IPS-18c (cell line): ENCODE measurements around the gene AUH.

ENCODE experiments used
- H3K4me3 ChIP-seq: 2 replicates; pipeline ENCODE4 v1.7.0; 2013; ENCODE audit warnings: low read depth, mild to moderate bottlenecking, low read length, moderate library complexity; ENCODE audit not compliant: insufficient read depth
- H3K9me3 ChIP-seq: one replicate; pipeline ENCODE4 v1.6.1; 2013; ENCODE audit warnings: mild to moderate bottlenecking, low read length, moderate library complexity; ENCODE audit not compliant: control insufficient read depth, insufficient read depth

AUH gene

GRCh38 chr9:91349115-91349555 lies 12.6 kb downstream of the AUH start:
- H3K9me3 ChIP-seq = no peaks in the 10 kb centered on the region
- no peak overlapping the region for H3K4me3 ChIP-seq

- Histone ChIP-seq H3K9me3 (no peaks in the 10 kb centered on the region), H3K4me3 (no peak overlapping the region)
Observed at GRCh38 chr9:91348191-91348807, 13.4 kb downstream of the AUH start.

DNA sequence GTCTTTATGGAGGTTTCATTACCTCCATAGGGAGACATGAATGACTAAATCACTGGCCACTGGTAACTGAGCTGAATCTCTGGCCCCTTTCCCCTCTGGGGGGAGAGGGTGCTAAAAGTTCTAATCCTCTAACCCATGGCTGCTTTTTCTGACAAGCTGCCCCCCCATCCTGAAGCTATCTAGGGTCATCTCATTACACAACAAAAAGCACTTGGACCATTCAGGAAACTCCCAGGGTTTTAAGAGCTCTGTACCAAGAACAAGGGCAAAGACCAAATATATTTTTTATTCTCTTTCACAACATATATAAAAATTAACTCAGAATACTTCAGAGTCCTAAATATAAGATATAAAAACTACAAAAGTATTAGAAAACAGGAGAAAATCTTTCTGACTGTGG lies 14.3 kb downstream of the AUH start:
- no peak overlapping the region for H3K4me3 ChIP-seq
- no peaks in the 10 kb centered on the region for H3K9me3 ChIP-seq

DNA sequence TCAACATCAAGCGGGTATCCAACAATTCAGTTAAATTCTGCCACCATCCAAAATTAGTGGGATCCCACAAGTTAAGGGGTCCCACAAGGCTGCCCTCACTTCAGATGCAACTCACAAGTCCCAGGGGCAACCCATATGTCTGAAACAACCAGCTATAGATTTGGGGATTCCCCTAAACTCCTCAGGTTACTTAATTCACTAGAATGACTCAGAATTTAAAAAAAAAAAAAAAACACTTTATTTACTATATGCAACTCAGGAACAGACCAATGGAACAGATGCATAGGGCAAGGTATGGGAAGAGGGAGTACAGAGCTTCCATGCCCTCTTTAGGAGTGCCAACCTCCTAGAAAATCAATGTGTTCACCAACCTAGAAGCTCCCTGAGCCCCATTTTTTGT lies 15.1 kb downstream of the AUH start:
- Histone ChIP-seq H3K4me3 (no peak overlapping the region), H3K9me3 (no peaks in the 10 kb centered on the region)

DNA sequence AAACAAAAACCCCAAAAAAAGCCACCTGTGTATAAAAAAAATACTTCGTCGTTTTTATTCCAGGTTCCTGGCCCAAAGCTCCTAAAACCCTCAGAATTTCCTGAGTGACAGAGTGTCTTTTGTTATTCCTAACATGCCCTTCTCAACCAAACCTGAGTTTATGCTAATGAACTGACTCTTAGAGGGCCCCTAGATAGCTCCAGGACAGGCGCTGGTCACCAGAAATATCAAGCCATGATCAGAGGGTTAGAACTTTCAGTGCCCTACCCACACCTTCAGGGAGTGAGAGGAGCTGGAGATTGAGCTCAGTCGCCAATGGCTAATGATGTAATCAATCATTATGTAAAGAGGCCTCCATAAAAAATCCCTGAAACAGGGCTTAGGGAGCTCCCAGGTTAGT lies 15.7 kb downstream of the AUH start:
- Histone ChIP-seq H3K4me3 (no peak overlapping the region), H3K9me3 (no peaks in the 10 kb centered on the region)

DNA sequence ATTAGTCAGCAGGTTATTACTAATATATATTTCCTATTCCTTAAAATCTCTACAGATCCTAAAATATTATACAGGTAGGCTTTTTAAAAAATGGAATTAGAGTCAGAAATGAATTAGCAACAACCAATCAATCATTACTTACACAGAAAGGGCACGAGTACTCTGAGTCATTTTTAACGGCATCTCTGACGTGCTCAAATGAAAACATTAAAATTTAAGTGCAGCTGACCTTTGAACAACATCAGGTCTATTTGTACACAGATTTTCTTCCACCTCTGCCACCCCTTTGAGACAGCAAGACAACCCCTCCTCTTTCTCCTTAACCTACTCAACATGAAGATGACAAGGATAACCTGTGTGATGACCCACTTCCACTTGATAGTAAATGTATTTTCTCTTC lies 19.1 kb downstream of the AUH start:
- Histone ChIP-seq H3K9me3 (no peaks in the 10 kb centered on the region), H3K4me3 (no peak overlapping the region)

DNA sequence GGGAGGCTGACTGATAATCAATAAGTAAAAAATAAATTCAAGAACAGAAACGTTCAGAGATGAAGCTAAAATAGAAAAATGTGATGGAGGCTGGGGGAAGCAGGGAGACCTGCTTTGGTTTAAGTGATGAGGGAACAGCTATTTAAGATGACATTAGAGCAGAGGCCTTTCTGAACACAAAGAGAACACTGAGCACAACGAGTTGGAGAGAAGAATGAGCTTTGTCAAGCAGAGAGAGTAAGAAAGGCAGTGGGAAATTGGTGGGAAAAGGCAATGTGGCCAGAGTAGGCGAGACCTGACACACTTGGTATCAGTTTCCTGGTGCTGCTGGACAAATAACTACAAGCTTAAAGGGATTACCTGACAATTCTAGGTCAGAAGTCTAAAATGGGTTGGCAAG lies 20.0 kb downstream of the AUH start:
- H3K4me3 ChIP-seq = no peak overlapping the region
- H3K9me3 ChIP-seq = no peaks in the 10 kb centered on the region

DNA sequence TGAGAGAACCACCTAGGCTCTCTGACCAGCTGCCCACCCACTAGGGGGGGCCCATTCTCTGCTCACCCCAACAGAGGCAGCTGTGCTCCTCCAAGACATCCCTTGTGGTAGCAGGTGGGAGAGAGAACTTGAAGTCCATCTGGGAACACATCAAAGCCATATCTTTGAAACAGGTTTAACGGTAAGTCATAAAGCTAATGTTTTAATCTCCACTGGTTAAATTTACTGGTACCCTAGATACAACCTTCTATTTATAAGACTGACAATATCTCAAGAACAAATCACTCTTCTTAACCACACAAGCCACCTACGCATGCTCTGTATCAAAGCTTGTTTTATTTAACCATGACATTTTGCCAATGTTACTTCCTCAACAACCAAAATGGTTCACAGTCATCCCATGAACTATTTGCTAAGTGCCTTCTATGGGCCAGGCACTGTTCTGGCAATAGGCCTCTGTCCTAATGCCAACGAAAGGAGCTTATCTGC lies 20.4 kb downstream of the AUH start:
- H3K4me3 ChIP-seq = no peak overlapping the region
- H3K9me3 ChIP-seq = no peaks in the 10 kb centered on the region

DNA sequence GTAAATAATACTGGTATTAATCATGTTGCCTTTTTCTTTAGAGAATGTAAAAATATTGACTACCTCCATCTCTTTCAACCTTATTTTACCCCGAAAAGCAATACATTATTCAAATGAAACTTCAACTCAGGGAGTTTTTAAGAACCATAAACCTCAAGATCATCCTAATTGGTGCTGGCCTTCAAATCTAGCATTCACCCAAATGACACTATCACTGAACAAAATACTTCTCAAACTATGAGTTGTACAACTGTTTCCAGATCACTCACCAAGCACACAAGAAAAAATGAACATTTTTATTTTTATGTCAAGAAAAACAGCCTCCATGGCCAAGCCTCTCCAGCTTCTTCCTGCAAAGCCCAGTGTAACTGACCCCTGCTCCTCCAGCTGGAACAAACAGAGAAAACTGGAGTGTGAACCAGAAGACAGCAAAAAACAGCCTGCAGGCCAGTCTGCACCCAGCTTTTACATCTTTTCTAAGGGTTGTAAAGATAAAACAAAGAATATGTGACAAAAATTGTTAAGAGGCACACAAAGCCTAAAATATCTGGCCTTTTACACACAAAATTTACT lies 21.2 kb downstream of the AUH start:
- Histone ChIP-seq H3K9me3 (no peaks in the 10 kb centered on the region), H3K4me3 (no peak overlapping the region)

DNA sequence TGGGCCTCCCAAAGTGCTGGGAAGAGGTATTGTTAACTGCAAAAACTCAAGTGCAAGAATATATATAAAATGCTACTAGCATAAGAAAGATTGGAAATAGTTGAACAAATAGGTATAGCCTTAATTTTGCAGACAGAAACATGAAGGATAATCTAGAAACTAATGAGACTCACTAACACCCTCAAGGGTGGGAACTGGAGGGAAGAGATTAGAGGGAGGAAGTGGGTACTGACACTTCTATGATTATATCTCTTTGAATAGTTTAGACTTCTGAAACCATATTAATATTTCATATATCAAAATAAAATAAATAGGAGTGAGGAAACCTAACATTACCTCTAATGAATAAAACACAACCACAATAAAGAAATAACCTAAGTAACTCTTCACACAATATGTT lies 23.0 kb downstream of the AUH start:
- no peak overlapping the region for H3K4me3 ChIP-seq
- H3K9me3 ChIP-seq = no peaks in the 10 kb centered on the region

- H3K4me3 ChIP-seq = no peak overlapping the region
Observed at GRCh38 chr9:91336786-91337185, 24.9 kb downstream of the AUH start.

DNA sequence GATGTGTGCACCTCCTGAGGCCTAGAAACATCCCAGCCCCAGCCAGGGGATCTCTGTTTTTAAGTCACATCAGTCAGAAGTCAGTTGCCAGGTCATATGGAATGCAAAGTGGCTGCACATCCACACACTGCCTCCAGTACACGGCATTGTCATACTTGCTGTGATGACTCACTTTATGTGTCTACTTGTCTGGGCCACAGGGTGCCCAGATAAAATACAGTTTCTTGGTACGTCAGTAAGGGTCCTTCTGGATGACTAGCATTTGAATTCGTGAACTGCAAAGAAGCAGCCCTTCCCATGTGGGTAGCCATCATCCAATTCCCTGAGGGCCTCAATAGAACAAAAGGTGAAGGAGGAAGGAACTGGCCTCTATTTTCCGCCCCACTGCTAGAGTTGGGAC lies 27.7 kb downstream of the AUH start:
- Histone ChIP-seq H3K4me3 (no peak overlapping the region), H3K9me3 (no peaks in the 10 kb centered on the region)

More at GRCh38 chr9:91336786-91337185, 24.9 kb downstream of the AUH start:
- no peaks in the 10 kb centered on the region for H3K9me3 ChIP-seq

DNA sequence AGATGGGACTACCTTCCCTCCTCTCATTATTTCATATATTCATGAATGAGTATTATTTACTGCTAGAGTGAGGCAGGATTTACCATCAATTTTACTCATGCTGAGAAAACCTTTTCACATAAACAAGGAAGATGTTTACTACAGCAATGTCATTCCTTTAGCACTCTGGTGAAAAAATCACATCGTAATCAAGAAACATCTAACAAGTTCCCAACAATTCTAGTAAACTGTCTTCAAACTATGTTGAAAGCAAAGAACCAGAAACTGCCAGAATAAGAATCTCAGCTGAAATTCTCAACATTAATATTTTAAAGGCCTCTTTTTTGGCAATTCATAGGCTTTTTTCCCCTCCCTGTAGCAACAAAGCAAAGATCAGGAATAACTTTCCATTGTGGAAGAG lies 28.2 kb downstream of the AUH start:
- H3K9me3 ChIP-seq = no peaks in the 10 kb centered on the region
- no peak overlapping the region for H3K4me3 ChIP-seq

DNA sequence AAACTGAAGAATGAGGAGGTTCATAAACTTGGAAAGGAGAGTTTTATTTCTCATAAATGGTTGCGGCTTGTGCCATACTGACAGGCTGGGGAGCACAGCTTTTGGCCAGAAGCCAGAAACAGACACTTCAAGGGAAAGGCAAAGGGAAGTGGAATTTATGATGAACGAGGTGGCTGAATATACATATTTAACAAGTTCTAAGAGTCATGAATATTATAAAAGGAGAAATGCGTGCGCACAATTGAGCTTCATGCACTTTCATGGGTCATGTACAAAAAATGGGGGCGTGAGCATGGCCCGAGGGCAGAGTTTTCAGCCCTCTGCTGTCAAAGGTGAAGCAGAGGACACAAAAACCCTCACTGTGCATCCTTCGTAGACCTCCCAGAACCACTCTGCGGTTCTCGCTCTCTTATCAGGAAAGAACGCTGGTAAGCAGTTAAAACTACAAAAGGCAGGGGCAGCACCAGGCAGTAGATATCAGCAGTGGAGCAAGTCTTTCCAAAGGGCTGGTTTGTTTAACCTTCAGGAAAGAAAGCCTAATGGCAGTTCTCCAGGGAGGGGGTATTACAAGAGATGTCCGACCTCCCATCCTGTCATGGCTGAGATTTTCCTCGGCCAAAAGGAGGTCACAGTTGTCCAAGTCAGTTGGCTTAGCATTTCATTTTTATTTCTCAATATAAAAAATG lies 29.0 kb downstream of the AUH start:
- Histone ChIP-seq H3K9me3 (no peaks in the 10 kb centered on the region), H3K4me3 (no peak overlapping the region)

GRCh38 chr9:91331849-91332248 lies 29.9 kb downstream of the AUH start:
- H3K4me3 ChIP-seq = no peak overlapping the region
- H3K9me3 ChIP-seq = no peaks in the 10 kb centered on the region

DNA sequence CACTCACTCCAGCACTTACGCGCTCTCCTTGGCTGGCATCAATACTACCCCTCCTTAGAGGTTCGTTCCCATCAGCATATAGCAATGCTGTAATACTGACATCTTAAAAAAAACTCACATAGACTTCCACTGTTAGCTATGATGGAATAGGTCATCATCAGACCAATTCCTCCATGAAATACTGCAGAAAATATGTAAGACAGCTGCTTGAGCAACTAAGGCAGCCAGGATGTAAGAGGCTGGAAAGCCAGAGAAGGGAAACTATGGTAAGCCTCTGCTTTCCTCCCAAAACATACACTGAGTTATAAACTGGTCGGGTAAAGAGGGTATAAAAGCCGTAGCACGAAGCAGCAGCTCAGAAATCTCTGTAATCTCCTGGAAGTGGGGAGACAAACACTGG lies 33.5 kb downstream of the AUH start:
- no peak overlapping the region for H3K4me3 ChIP-seq
- no peaks in the 10 kb centered on the region for H3K9me3 ChIP-seq

- no peak overlapping the region for H3K4me3 ChIP-seq
- H3K9me3 ChIP-seq = no peaks in the 10 kb centered on the region
Observed at GRCh38 chr9:91321691-91322090, 40.0 kb downstream of the AUH start.

DNA sequence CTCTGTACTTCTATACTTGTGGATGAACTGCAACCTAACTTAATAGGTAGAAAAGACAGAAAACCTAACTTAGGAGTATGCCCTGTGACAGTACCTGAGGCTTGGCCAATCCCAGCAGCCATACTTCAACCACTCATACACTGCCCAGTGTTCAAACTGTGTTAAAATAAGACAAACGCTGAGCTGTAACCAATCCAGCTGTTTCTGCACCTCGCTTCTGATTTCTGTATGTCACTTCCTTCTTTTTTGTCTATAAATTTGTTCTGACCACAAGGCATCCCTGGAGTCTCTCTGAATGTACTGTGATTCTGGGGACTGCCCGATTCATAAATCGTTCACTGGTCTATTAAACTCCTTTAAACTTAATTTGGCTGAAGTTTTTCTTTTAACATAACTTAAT lies 41.4 kb downstream of the AUH start:
- Histone ChIP-seq H3K9me3 (no peaks in the 10 kb centered on the region), H3K4me3 (no peak overlapping the region)
